Ectodermal cell (in vitro differentiated cells): Measurements from ENCODE around the gene PROSER2. TPM values are rescaled to one million over a fixed set of nuclear protein-coding genes. Genes with fewer than 3 reads are reported as not detected.

ENCODE experiments used
- H3K27ac ChIP-seq: 2 replicates; pipeline ENCODE4 v1.7.0; 2013; ENCODE audit warnings: mild to moderate bottlenecking, low read depth, low read length; ENCODE audit not compliant: insufficient read depth, poor library complexity, severe bottlenecking
- H3K27me3 ChIP-seq: 2 replicates; pipeline ENCODE4 v1.7.0; 2013; ENCODE audit warnings: mild to moderate bottlenecking, low read length; ENCODE audit not compliant: insufficient read depth, control insufficient read depth, poor library complexity, severe bottlenecking
- H3K36me3 ChIP-seq: one replicate; pipeline ENCODE4 v1.7.0; 2013; ENCODE audit warnings: low read length; ENCODE audit not compliant: control insufficient read depth, insufficient read depth
- H3K4me1 ChIP-seq: one replicate; pipeline ENCODE4 v1.7.0; 2013; ENCODE audit warnings: low read length; ENCODE audit not compliant: control insufficient read depth, insufficient read depth
- H3K4me3 ChIP-seq: 2 replicates; pipeline ENCODE4 v1.7.0; 2013; ENCODE audit warnings: low read depth, low read length, control low read depth; ENCODE audit not compliant: insufficient read depth
- H3K9me3 ChIP-seq: 2 replicates; pipeline ENCODE4 v1.7.0; 2013; ENCODE audit warnings: mild to moderate bottlenecking, low read length, moderate library complexity; ENCODE audit not compliant: control insufficient read depth
- WGBS, 2 experiments: methylation state at CpG; one replicate each; pipeline ENCODE4 v1.1.7; 2013; ENCODE audit warnings: missing lambda C conversion rate in 2 of 2; 5-methylcytosine and 5-hydroxymethylcytosine counted together
- polyA plus RNA-seq, 4 experiments: library from polyadenylated mRNA; stranded (reverse); fragments of 50-300 nt; gene quantifications; one replicate each; pipeline ENCODE4 v1.2.3, GENCODE V29; 2013

PROSER2 gene, protein sequence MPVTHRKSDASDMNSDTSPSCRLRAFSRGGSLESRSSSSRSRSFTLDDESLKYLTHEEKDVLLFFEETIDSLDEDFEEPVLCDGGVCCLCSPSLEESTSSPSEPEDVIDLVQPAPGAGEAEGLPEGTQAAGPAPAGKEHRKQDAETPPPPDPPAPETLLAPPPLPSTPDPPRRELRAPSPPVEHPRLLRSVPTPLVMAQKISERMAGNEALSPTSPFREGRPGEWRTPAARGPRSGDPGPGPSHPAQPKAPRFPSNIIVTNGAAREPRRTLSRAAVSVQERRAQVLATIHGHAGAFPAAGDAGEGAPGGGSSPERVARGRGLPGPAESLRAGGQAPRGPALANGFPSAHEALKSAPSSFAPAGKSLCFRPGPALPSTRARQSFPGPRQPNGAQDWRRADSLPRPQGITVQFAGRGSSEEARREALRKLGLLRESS
- polyA plus RNA-seq (2013, experiment 1 of 4) = 2.0 TPM
- 2.2 TPM for polyA plus RNA-seq (2013, experiment 2 of 4)
- 1.8 TPM for polyA plus RNA-seq (2013, experiment 3 of 4)
- polyA plus RNA-seq (2013, experiment 4 of 4) = 2.1 TPM

DNA sequence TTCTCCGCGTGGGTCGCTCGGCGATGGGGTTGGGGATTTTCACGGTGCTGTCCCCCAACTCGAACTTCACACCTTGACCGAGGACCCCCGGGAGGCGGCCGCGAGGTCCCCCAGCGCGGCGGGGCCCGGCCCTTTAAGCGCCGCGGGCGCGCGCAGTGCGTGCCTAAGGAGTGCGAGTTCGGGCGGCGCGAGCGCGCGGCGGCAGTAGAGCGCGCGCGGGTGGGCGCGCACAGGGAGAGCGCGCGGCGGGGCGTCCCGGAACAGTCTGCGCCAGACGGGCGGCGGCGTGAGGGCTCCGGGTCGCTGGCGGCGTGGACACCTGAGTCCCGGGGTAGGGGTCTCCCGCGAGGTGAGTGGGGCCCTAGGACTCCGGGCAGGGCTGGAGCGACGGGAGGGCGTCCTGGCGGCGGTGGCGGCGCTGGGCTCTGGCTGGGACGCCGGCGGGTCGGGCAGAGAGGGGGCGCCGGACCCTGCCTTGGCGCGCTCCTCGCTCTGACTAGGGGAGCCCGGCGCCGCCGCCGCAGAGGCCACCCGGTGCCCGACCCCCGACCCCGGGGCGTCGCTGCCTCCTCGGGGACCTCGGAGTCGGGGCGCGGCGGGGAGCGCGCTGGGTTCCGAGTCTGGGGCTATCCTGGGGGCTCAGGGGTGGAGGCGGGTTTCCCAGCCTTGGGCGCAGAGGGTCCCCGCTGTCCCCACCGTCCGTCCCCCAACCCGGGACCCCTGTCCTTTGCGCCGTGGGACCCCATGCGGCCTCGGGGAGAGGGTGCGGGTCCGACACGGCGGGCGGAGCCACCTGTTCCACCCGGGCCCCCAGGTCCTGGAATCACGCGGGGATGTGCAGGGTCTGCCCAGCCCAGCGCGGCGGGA lies at the start of gene PROSER2:
Gene PROSER2, plus strand, starts transcription at position 235 of the 867 bp plus-strand sequence. CDS start 28,722 bp downstream, outside the sequence.
- Histone ChIP-seq H3K27ac (no peak within 1 kb of the TSS), H3K36me3 (no peaks in the 10 kb centered on the region), H3K4me3 (peak within 1 kb of the TSS; percentile 64), H3K4me1 (no peaks in the 10 kb centered on the region), H3K9me3 (no peaks in the 10 kb centered on the region), H3K27me3 (peaks cover 32% of the 10 kb centered on the region)
- 2% methylated on average over 114 of the region's 114 CpGs for WGBS, 2 experiments

GRCh38 chr10:11773761-11774441 lies 49.3 kb upstream of the PROSER2 start:
- no peaks in the 10 kb centered on the region for H3K36me3 ChIP-seq
- no peaks in the 10 kb centered on the region for H3K9me3 ChIP-seq
- H3K4me3 ChIP-seq = no peak overlapping the region
- 93 to 96% methylated on average over 14 of the region's 14 CpGs for WGBS, 2 experiments
- no peaks in the 10 kb centered on the region for H3K27me3 ChIP-seq
- no peak overlapping the region for H3K27ac ChIP-seq
- H3K4me1 ChIP-seq = no peaks in the 10 kb centered on the region

DNA sequence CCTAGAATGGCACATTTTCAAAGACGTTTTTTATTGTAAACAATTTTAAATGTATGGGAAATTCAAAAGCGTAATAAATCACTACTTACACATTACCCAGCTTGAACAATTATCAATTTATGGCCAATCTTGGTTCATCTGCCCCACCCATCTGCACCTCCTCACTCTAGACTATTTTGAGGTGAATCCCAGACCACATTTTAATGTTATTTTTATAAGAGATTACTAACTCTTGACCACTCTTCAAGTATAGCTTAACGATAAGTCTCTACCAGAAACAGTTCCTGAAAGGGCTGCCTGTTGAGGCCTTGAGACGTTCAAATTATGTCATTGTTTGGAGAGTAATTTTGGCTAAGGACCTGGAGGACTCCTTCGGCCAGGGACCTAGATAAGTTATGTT lies 47.7 kb upstream of the PROSER2 start:
- WGBS, 2 experiments = 83% methylated on average over 5 of the region's 5 CpGs
- no peaks in the 10 kb centered on the region for H3K36me3 ChIP-seq
- no peaks in the 10 kb centered on the region for H3K4me1 ChIP-seq
- H3K9me3 ChIP-seq = no peaks in the 10 kb centered on the region
- H3K27me3 ChIP-seq = no peaks in the 10 kb centered on the region
- H3K27ac ChIP-seq = no peak overlapping the region
- no peak overlapping the region for H3K4me3 ChIP-seq

DNA sequence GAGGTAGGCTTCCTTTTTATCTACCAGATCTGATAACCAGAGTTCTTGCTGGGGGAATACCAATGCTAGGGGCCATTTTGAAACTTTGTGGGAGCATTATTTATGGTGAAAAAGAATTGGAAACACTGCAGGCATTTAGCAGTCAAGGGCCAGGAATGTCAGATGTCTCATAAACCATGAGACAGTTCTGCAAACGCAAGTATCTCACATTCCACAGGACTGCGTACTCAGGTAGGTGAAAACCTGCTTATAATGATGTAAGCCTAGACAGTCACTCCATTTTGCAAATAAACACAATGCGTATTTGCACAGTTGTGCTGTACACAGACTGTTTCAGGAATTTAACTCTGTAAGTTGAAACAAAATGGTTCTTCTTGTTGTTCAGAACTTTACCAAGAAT lies 47.1 kb upstream of the PROSER2 start:
- no peaks in the 10 kb centered on the region for H3K4me1 ChIP-seq

GRCh38 chr10:11781114-11781513 lies 42.0 kb upstream of the PROSER2 start:
- WGBS, 2 experiments = 95% methylated on average over 6 of the region's 6 CpGs
- no peak overlapping the region for H3K4me3 ChIP-seq
- H3K27me3 ChIP-seq = no peaks in the 10 kb centered on the region
- no peaks in the 10 kb centered on the region for H3K36me3 ChIP-seq
- H3K9me3 ChIP-seq = no peaks in the 10 kb centered on the region
- H3K27ac ChIP-seq = no peak overlapping the region
- no peaks in the 10 kb centered on the region for H3K4me1 ChIP-seq

More for the DNA sequence above, 47.1 kb upstream of the PROSER2 start:
- no peak overlapping the region for H3K4me3 ChIP-seq
- no peaks in the 10 kb centered on the region for H3K27me3 ChIP-seq
- H3K36me3 ChIP-seq = no peaks in the 10 kb centered on the region
- WGBS, 2 experiments = 94 to 97% methylated on average over 3 of the region's 3 CpGs
- H3K9me3 ChIP-seq = no peaks in the 10 kb centered on the region
- H3K27ac ChIP-seq = no peak overlapping the region

GRCh38 chr10:11782793-11783557 lies 40.2 kb upstream of the PROSER2 start:
- Histone ChIP-seq H3K4me3 (no peak overlapping the region), H3K4me1 (no peaks in the 10 kb centered on the region), H3K36me3 (no peaks in the 10 kb centered on the region), H3K9me3 (no peaks in the 10 kb centered on the region), H3K27ac (no peak overlapping the region), H3K27me3 (no peaks in the 10 kb centered on the region)
- WGBS, 2 experiments = 83 to 84% methylated on average over 18 of the region's 18 CpGs

DNA sequence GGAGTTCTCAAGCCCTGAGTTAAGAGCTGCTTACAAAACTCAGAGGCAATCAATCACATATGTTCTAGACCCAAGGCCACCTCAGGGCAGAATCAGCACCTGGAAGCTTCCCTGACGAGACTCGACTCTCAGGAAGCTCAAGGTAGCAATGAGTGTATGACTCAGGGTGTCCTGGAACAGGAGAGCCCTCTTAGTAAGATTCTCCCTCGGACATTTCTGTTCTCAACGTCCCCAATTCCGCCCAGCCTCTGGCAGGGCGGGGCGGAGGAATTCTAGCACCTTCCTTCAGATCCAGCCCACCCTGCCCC lies 39.6 kb upstream of the PROSER2 start:
- Histone ChIP-seq H3K27ac (no peak overlapping the region), H3K4me1 (no peaks in the 10 kb centered on the region), H3K4me3 (no peak overlapping the region), H3K27me3 (no peaks in the 10 kb centered on the region), H3K9me3 (no peaks in the 10 kb centered on the region), H3K36me3 (no peaks in the 10 kb centered on the region)
- WGBS, 2 experiments = 88 to 90% methylated on average over 7 of the region's 7 CpGs

DNA sequence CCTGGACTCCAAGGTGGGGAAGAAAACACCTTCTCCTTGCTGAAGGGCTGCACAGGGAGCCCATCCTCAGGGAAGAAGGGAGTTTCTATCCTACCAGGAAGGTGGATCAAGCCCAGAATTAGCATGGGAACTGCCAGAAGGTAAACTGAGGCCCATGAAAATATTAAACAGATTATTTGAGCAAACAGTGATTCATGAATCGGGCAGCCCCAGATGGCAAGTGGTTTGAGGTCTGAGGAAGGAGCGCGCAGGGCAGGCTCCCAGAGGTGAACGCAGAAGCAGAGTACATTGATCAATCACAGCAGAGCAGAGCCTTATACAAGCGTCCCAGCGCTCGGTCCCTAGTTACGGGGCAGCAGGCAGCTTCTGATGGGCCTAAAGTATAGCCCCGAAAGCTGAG lies 35.8 kb upstream of the PROSER2 start:
- H3K4me1 ChIP-seq = no peaks in the 10 kb centered on the region
- no peaks in the 10 kb centered on the region for H3K9me3 ChIP-seq
- no peak overlapping the region for H3K27ac ChIP-seq
- WGBS, 2 experiments = 96% methylated on average over 9 of the region's 9 CpGs
- H3K36me3 ChIP-seq = no peaks in the 10 kb centered on the region
- no peaks in the 10 kb centered on the region for H3K27me3 ChIP-seq
- no peak overlapping the region for H3K4me3 ChIP-seq

DNA sequence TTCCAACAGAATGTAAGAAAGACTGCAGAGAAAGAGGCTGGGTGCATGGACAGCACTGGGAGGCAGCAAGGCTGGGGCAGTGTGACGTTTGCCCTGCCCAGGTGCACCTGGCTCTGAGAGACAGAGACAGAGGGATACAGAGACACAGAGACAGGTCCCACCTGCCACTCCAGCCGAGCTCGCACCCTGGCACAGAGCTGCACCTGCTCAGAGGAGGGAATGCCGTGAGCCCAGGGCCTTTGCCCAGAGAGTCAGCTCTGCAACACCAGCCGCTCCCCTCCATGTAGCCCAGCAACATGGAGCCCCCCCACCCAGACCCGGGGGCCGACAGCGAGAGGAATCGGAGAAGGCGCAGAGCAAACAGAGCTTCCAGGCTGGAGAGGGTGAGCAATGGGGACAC lies 35.3 kb upstream of the PROSER2 start:
- Histone ChIP-seq H3K27me3 (no peaks in the 10 kb centered on the region), H3K36me3 (no peaks in the 10 kb centered on the region), H3K27ac (no peak overlapping the region), H3K4me1 (no peaks in the 10 kb centered on the region), H3K9me3 (no peaks in the 10 kb centered on the region), H3K4me3 (no peak overlapping the region)
- WGBS, 2 experiments = 85 to 90% methylated on average over 10 of the region's 10 CpGs
